NCI-H524 treated with DMSO at 0.1 percent for 48 hours (cell line): ENCODE data around the gene PNRC1.
"Not testable (repeated sequence)": the region's sequence is repeated elsewhere in the genome, so short reads cannot be mapped to it uniquely, and the experiment has no call there.

Experiments
- DNase-seq: peaks from one replicate; lab custom pipeline; 2025; lab: John Stamatoyannopoulos, UW

The PNRC1 gene

GRCh38 chr6:89080281-89081128 lies at the start of gene PNRC1:
PNRC1 (plus strand) TSS chr6:89080751; CDS start chr6:89080895, 144 bp downstream.
- peak; percentile 84 for DNase-seq

GRCh38 chr6:89032599-89032998 lies 48.0 kb upstream of the PNRC1 start:
- no peak for DNase-seq

GRCh38 chr6:89033461-89033860 lies 47.1 kb upstream of the PNRC1 start:
- DNase-seq, result no peak

GRCh38 chr6:89034116-89034515 lies 46.4 kb upstream of the PNRC1 start:
- DNase-seq, result not testable (repeated sequence)

GRCh38 chr6:89034586-89035251 lies 45.8 kb upstream of the PNRC1 start:
- DNase-seq, result no peak

GRCh38 chr6:89035252-89036101 lies 45.1 kb upstream of the PNRC1 start:
- no peak for DNase-seq

GRCh38 chr6:89037141-89037900 lies 43.2 kb upstream of the PNRC1 start:
- no peak for DNase-seq

- not testable (repeated sequence) for DNase-seq
These were observed 42.7 kb upstream of the PNRC1 start for GRCh38 chr6:89037901-89038293.

GRCh38 chr6:89042664-89043063 lies 37.9 kb upstream of the PNRC1 start:
- no peak for DNase-seq

- no peak for DNase-seq
These were observed 36.1 kb upstream of the PNRC1 start for GRCh38 chr6:89044328-89045010.

- DNase-seq, result no peak
These were observed 35.6 kb upstream of the PNRC1 start for GRCh38 chr6:89045011-89045387.

- DNase-seq, result no peak
These were observed 35.0 kb upstream of the PNRC1 start for GRCh38 chr6:89045576-89045975.

- no peak for DNase-seq
These were observed 33.1 kb upstream of the PNRC1 start for GRCh38 chr6:89047473-89047872.

- no peak for DNase-seq
These were observed 32.1 kb upstream of the PNRC1 start for GRCh38 chr6:89048288-89048923.

GRCh38 chr6:89048985-89049384 lies 31.6 kb upstream of the PNRC1 start:
- DNase-seq, result no peak

GRCh38 chr6:89050155-89050554 lies 30.4 kb upstream of the PNRC1 start:
- DNase-seq, result no peak

GRCh38 chr6:89050697-89051096 lies 29.9 kb upstream of the PNRC1 start:
- DNase-seq, result no peak

- DNase-seq, result no peak
These were observed 28.9 kb upstream of the PNRC1 start for GRCh38 chr6:89051676-89052075.

- no peak for DNase-seq
These were observed 26.3 kb upstream of the PNRC1 start for GRCh38 chr6:89054208-89054607.

GRCh38 chr6:89057759-89058158 lies 22.8 kb upstream of the PNRC1 start:
- no peak for DNase-seq

GRCh38 chr6:89058627-89059026 lies 21.9 kb upstream of the PNRC1 start:
- DNase-seq, result no peak
